Ascending aorta (tissue), 2 donors: ENCODE data around the gene KIZ. TPM values are rescaled to one million over a fixed set of nuclear protein-coding genes. Genes with fewer than 3 reads are reported as not detected.

Source experiments
- DNase-seq, 2 donors: peaks; one replicate each; pipeline ENCODE4 v3.0.0-alpha.2; 2019; ENCODE audit warnings: low spot score in 2 of 2
- H3K27ac ChIP-seq, 2 donors: fragments of 200-600 bp; sonication (generic); one replicate each; pipeline ENCODE4 v1.5.1; 2016 to 2017; ENCODE audit warnings: mild to moderate bottlenecking in 1 of 2
- H3K27me3 ChIP-seq: fragments of 200-600 bp; sonication (generic); one replicate; pipeline ENCODE4 v1.5.1; 2017
- H3K36me3 ChIP-seq, 2 donors: fragments of 200-600 bp; sonication (generic); one replicate each; pipeline ENCODE4 v1.5.1; 2016
- H3K4me1 ChIP-seq, 2 donors: fragments of 200-600 bp; sonication (generic); one replicate each; pipeline ENCODE4 v1.5.1; 2016 to 2017; ENCODE audit warnings: mild to moderate bottlenecking in 1 of 2
- H3K4me3 ChIP-seq, 2 donors: fragments of 200-600 bp; sonication (generic); one replicate each; pipeline ENCODE4 v1.5.1; 2016 to 2017; ENCODE audit warnings: mild to moderate bottlenecking in 1 of 2
- H3K9me3 ChIP-seq, 2 donors: fragments of 200-600 bp; sonication (generic); one replicate each; pipeline ENCODE4 v1.5.1; 2016
- CTCF ChIP-seq, 3 experiments: fragments of 200-600 bp in 2 of 3; fragments of 450-650 bp in 1 of 3; sonication (generic) in 2 of 3; IDR thresholded peaks; one replicate each; pipeline ENCODE4 v1.5.1; 2016 to 2019; ENCODE audit warnings: antibody characterized with exemption in 3 of 3, mild to moderate bottlenecking in 1 of 3, moderate library complexity in 1 of 3
- intact Hi-C: fragments of 100-400 bp; cut with DNase I; formaldehyde crosslinking; loops from one replicate; pipeline ENCODE4 v1.15.1; 2023
- total RNA-seq: library from RNA; depleted of rRNA; stranded (reverse); fragments of >200 nt; gene quantifications from one replicate; pipeline ENCODE4 v1.1.0, GENCODE V29; 2016

Gene KIZ
- total RNA-seq, 1 donor from 2014 or later: 7.8 TPM

DNA sequence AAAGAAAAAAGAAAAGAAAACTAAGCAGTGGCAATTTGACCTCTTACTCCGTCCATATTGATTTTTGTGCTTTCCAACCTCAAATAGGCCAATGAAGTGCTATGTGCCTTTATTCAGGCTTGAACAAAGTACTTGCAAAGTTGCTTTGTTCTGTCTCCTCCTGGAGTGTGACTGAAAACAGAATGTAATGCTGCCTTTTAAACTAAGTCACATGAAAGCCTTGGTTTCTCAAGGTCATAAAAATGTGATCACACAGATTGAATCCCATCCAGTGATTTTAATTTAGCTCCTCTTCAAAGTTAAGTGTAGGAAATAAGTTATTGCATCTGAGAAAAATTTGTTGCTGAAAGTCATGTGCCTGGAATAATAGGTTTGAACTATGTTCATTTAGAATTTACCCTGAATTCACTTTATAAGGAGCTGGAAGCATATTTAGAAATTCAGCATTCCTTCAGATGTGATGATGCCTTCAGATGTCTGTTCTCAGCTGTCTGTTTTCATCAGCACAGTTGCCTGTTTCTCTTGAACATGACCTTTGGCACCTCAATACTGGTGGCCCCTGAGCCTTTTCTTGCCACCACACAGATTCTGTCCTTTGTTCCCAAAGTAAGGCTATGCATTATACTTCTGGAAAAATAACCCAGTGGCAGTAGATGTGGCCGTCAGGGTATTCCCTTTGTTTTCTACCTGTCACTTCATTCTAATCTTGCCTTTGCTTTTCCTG is 48.8 kb downstream of the KIZ start:
- intact Hi-C loops: no loop called here
- H3K9me3 ChIP-seq: no peaks in the 10 kb centered on the region
- H3K4me1 ChIP-seq: no peaks in the 10 kb centered on the region
- no peaks in the 10 kb centered on the region for H3K36me3 ChIP-seq
- H3K27ac ChIP-seq: no peak overlapping the region
- DNase-seq: no peak
- TF ChIP-seq CTCF (IDR thresholded peaks at IDR 0.05): no peak
- H3K4me3 ChIP-seq: no peak overlapping the region
- H3K27me3 ChIP-seq: no peaks in the 10 kb centered on the region

- TF ChIP-seq CTCF (IDR thresholded peaks at IDR 0.05): no peak
- Histone ChIP-seq H3K4me1 (no peaks in the 10 kb centered on the region), H3K36me3 (no peaks in the 10 kb centered on the region), H3K27ac (no peak overlapping the region), H3K27me3 (no peaks in the 10 kb centered on the region), H3K9me3 (no peaks in the 10 kb centered on the region), H3K4me3 (no peak overlapping the region)
- intact Hi-C loops: no loop called here
- no peak for DNase-seq
These were observed 49.6 kb downstream of the KIZ start for GRCh38 chr20:21175433-21175832.

DNA sequence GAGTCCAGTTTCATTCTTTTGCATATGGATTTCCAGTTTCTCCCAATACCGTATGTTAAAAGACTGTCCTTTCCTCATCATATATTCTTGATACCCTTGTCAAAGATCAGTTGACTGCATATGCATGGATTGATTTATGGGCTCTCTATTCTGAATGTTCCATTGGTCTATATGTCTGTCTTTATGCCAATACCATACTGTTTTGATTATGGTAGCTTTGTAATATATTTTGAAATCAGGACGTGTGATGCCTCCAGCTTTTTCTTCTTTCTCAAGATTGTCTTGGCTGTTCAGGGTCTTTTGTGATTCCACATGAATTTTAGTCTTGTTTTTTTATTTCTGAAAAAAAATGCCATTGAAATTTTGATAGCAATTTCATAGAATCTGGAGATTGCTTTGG is 51.9 kb downstream of the KIZ start:
- intact Hi-C loops: no loop called here
- no peak overlapping the region for H3K4me3 ChIP-seq
- H3K27ac ChIP-seq: no peak overlapping the region
- TF ChIP-seq CTCF (IDR thresholded peaks at IDR 0.05): no peak
- no peak for DNase-seq
- H3K27me3 ChIP-seq: no peaks in the 10 kb centered on the region
- no peaks in the 10 kb centered on the region for H3K9me3 ChIP-seq
- no peaks in the 10 kb centered on the region for H3K36me3 ChIP-seq
- H3K4me1 ChIP-seq: peaks cover 0 to 3% of the 10 kb centered on the region in 2 donors

DNA sequence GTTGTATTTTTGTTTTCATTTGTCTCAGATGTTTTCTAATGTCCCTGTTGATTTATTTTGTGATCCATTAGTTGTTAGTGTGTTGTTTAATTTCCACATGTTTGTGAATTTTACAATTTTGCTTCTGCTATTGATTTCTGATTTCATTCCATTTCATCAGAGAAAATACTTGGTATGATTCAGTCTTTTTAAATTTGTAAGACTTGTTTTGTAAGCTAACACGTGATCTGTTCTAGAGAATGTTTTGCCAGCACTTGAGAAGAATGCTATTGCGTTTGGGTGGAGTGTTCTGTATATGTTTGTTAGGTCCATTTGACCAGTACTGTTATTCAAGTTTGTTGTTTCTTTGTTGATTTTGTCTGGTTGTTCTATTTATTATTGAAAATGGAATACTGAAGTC is 53.9 kb downstream of the KIZ start:
- Histone ChIP-seq H3K27ac (no peak overlapping the region), H3K4me3 (no peak overlapping the region), H3K36me3 (no peaks in the 10 kb centered on the region), H3K27me3 (no peaks in the 10 kb centered on the region), H3K9me3 (no peaks in the 10 kb centered on the region), H3K4me1 (peaks cover 0 to 14% of the 10 kb centered on the region in 2 donors)
- no peak for DNase-seq
- no peak for TF ChIP-seq CTCF (IDR thresholded peaks at IDR 0.05)
- intact Hi-C loops: loop anchor here (5.0 kb wide), 1 partner anchor 123 kb away; the partner anchor contains the start of gene XRN2

GRCh38 chr20:21180248-21180647 is 54.4 kb downstream of the KIZ start:
- peaks cover 0 to 14% of the 10 kb centered on the region in 2 donors for H3K4me1 ChIP-seq
- no peak for TF ChIP-seq CTCF (IDR thresholded peaks at IDR 0.05)

More at GRCh38 chr20:21180248-21180647, 54.4 kb downstream of the KIZ start:
- Histone ChIP-seq H3K27ac (no peak overlapping the region), H3K4me3 (no peak overlapping the region), H3K9me3 (no peaks in the 10 kb centered on the region), H3K27me3 (no peaks in the 10 kb centered on the region), H3K36me3 (no peaks in the 10 kb centered on the region)
- DNase-seq: no peak
- intact Hi-C loops: loop anchor here (5.0 kb wide), 1 partner anchor 122 kb away; the partner anchor contains the start of gene XRN2
